ENCODE data around the gene ZNF724.

DNA sequence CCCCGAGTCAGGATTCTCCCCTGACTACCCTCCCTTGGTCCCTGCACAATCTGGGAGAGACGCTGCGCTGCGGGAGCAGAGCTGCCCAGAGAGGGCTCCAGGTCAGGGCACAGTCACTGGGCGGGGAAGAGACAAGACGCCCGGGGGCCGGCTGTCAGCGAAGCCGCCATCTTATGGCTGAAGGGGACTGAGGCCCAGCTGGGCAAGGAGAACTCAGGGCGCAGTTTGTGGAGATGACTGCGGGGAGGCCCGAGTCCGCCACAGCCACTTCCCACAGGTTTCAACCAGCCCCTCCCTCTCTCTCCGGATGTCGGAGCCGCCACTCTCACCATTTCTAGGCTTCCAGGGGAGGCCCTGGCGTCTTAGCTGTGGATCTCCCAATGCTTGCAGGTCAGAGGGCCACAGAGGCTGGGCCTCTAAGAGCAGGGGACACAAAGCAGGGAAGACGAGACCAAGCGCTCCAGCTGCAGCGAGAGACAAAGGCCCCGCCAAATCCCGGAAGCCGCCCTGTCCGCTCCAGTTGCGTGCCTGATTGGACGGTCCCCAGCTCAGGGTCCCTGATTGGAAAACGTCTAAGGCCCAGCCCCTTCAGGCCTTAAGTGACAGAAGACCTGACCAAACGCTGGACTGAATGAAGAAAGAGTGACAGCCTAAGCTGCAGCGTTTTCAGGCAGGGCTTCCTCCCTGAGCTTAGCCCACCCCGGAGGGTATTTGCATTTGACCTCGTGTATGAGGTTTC lies at the start of gene ZNF724:
- TF ChIP-seq YY1 (IDR thresholded peaks at IDR 0.05; ENCODE audit: insufficient read depth, insufficient read length) (no peak), ZNF274 (IDR thresholded peaks at IDR 0.05; ENCODE audit: low read depth, low read length) (no peak), SUZ12 (IDR thresholded peaks at IDR 0.05; ENCODE audit: extremely low read depth, insufficient read depth, insufficient read length) (no peak)

All from NT2/D1 (cell line).